ENCODE measurements around the gene ADGRL2.

GRCh38 chr1:81806432-81806770 is 5.7 kb downstream of the ADGRL2 start:
- TF ChIP-seq CTCF (IDR thresholded peaks at IDR 0.05; ENCODE audit: poor library complexity, severe bottlenecking) (no peak), TAF1 (IDR thresholded peaks at IDR 0.05; ENCODE audit: low read depth) (no peak), RAD21 (conservative IDR thresholded peaks at IDR 0.05) (no peak), MXI1 (conservative IDR thresholded peaks at IDR 0.05; ENCODE audit: poor library complexity, severe bottlenecking) (no peak), EZH2 (IDR thresholded peaks at IDR 0.05; ENCODE audit: borderline replicate concordance, insufficient read depth, low read length, poor library complexity, severe bottlenecking) (no peak), POLR2AphosphoS5 (IDR thresholded peaks at IDR 0.05) (no peak), EP300 (conservative IDR thresholded peaks at IDR 0.05; ENCODE audit: poor library complexity, severe bottlenecking) (no peak), REST (IDR thresholded peaks at IDR 0.05; ENCODE audit: borderline replicate concordance) (no peak), SMC3 (conservative IDR thresholded peaks at IDR 0.05; ENCODE audit: poor library complexity) (no peak)

Measured in neural cell (in vitro differentiated cells).